ENCODE measurements around the gene PRXL2B. TPM values are rescaled to one million over a fixed set of nuclear protein-coding genes. Genes with fewer than 3 reads are reported as not detected.
"Not testable (repeated sequence)": the region's sequence is repeated elsewhere in the genome, so short reads cannot be mapped to it uniquely, and the experiment has no call there.

The PRXL2B gene
- total RNA-seq, 2 experiments from 2014 or later: 5.2 to 10.4 TPM

GRCh38 chr1:2625311-2625710 lies 38.7 kb downstream of the PRXL2B start:
- intact Hi-C loops (cut with micrococcal nuclease; ENCODE audit: unreplicated experiment): no loop called here
- Histone ChIP-seq H4K20me1 (ENCODE audit: insufficient read depth, low read length) (no peaks in the 10 kb centered on the region), H3K79me2 (ENCODE audit: insufficient read depth, low read depth, low read length) (no peaks in the 10 kb centered on the region), H3K4me2 (ENCODE audit: low read length) (no peak overlapping the region), H3K27ac (ENCODE audit: low read depth, low read length, poor library complexity, severe bottlenecking) (no peak overlapping the region), H2AFZ (ENCODE audit: low read length) (no peak overlapping the region), H3K9me2 (ENCODE audit: insufficient read depth, low read length) (no peaks in the 10 kb centered on the region), H3K36me3 (ENCODE audit: insufficient read depth, low read length) (no peaks in the 10 kb centered on the region), H3K4me1 (ENCODE audit: insufficient read depth, low read length, poor library complexity, severe bottlenecking) (no peaks in the 10 kb centered on the region), H3K9me3 (ENCODE audit: low read length) (no peaks in the 10 kb centered on the region), H3K4me3 (ENCODE audit: low read depth, low read length, poor library complexity, severe bottlenecking) (no peak overlapping the region)
- BruUV-seq (replicated peaks): no TSS peak
- POLR2A ChIA-PET: no interaction called here
- CTCF ChIA-PET (ENCODE audit: unreplicated experiment): no interaction called here
- DNase-seq (ENCODE audit: low spot score): no peak
- no peak for TF ChIP-seq EZH2phosphoT487 (IDR thresholded peaks at IDR 0.05; ENCODE audit: borderline replicate concordance, low read depth, low read length)
- no peak for TF ChIP-seq CTCF (conservative IDR thresholded peaks at IDR 0.05; ENCODE audit: low read length)

- intact Hi-C loops (cut with micrococcal nuclease; ENCODE audit: unreplicated experiment); H3K4me1 ChIP-seq (ENCODE audit: insufficient read depth, low read length, poor library complexity, severe bottlenecking); H3K4me2 ChIP-seq (ENCODE audit: low read length); BruUV-seq (replicated peaks); DNase-seq (ENCODE audit: low spot score); H2AFZ ChIP-seq (ENCODE audit: low read length); POLR2A ChIA-PET; CTCF ChIA-PET (ENCODE audit: unreplicated experiment); H3K27ac ChIP-seq (ENCODE audit: low read depth, low read length, poor library complexity, severe bottlenecking); H3K9me2 ChIP-seq (ENCODE audit: insufficient read depth, low read length); H3K79me2 ChIP-seq (ENCODE audit: insufficient read depth, low read depth, low read length); H3K9me3 ChIP-seq (ENCODE audit: low read length); H3K4me3 ChIP-seq (ENCODE audit: low read depth, low read length, poor library complexity, severe bottlenecking); H3K36me3 ChIP-seq (ENCODE audit: insufficient read depth, low read length); H4K20me1 ChIP-seq (ENCODE audit: insufficient read depth, low read length): not testable (repeated sequence)
Measured at GRCh38 chr1:2625748-2626147, 39.2 kb downstream of the PRXL2B start.

- CTCF ChIA-PET (ENCODE audit: unreplicated experiment): no interaction called here
- Histone ChIP-seq H3K36me3 (ENCODE audit: insufficient read depth, low read length) (no peaks in the 10 kb centered on the region), H3K9me2 (ENCODE audit: insufficient read depth, low read length) (no peaks in the 10 kb centered on the region), H3K4me2 (ENCODE audit: low read length) (no peak overlapping the region), H4K20me1 (ENCODE audit: insufficient read depth, low read length) (no peaks in the 10 kb centered on the region), H2AFZ (ENCODE audit: low read length) (no peak overlapping the region), H3K9me3 (ENCODE audit: low read length) (no peaks in the 10 kb centered on the region), H3K79me2 (ENCODE audit: insufficient read depth, low read depth, low read length) (no peaks in the 10 kb centered on the region), H3K4me1 (ENCODE audit: insufficient read depth, low read length, poor library complexity, severe bottlenecking) (no peaks in the 10 kb centered on the region), H3K27ac (ENCODE audit: low read depth, low read length, poor library complexity, severe bottlenecking) (no peak overlapping the region), H3K4me3 (ENCODE audit: low read depth, low read length, poor library complexity, severe bottlenecking) (no peak overlapping the region)
- DNase-seq (ENCODE audit: low spot score): no peak
- BruUV-seq (replicated peaks): no TSS peak
- POLR2A ChIA-PET: no interaction called here
- TF ChIP-seq CTCF (conservative IDR thresholded peaks at IDR 0.05; ENCODE audit: low read length) (no peak), EZH2phosphoT487 (IDR thresholded peaks at IDR 0.05; ENCODE audit: borderline replicate concordance, low read depth, low read length) (no peak)
- intact Hi-C loops (cut with micrococcal nuclease; ENCODE audit: unreplicated experiment): no loop called here
Measured at GRCh38 chr1:2627746-2628145, 41.2 kb downstream of the PRXL2B start.

All from OCI-LY7 (cell line).